ENCODE data around the gene DCDC2B.

Gene DCDC2B

DNA sequence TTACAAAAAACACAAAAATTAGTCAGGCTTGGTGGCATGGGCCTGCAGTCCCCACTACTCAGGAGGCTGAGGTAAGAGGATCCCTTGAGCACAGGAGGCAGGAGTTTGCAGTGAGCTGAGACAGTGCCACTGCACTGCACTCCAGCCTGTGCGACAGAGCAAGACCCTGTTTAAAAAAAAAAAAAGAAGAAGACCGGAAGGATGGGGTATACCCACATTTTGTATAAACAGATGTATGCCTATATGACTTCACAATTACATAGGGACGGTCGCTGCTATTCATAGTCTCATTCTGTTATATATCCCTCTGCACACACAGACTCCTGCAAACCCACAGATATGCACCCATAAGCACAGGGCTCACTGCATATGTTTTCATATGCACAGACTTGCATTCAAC is 54.9 kb downstream of the DCDC2B start:
- no peak for DNase-seq

All from activated CD4-positive, CD25-positive, alpha-beta regulatory T cell (primary cell).